ENCODE data around the gene PET100.

PET100 gene

GRCh38 chr19:7629347-7630054 lies at the start of gene PET100, which contains the start of gene XAB2:
Gene PET100 (plus strand): TSS chr19:7629793. CDS start chr19:7629834, 41 bp downstream.
Gene XAB2 (minus strand): TSS chr19:7629545. CDS start chr19:7629527, 18 bp downstream.
- H3K4me3 ChIP-seq (replicated peaks in 1 of 2; ENCODE audit: low read depth in 2 of 2, low read length in 2 of 2): peak within 1 kb of the TSS; percentile 76 to 100
- no peak for TF ChIP-seq CTCF (IDR thresholded peaks at IDR 0.05; ENCODE audit: low read depth, low read length)
- peak; percentile 99 for DNase-seq (ENCODE audit: low read depth in 2 of 2)

- no peak for TF ChIP-seq CTCF (IDR thresholded peaks at IDR 0.05; ENCODE audit: low read depth, low read length)
- H3K4me3 ChIP-seq (replicated peaks in 1 of 2; ENCODE audit: low read depth in 2 of 2, low read length in 2 of 2): no peak overlapping the region
- DNase-seq (ENCODE audit: low read depth in 2 of 2): no peak
Observed at GRCh38 chr19:7582446-7582845, 47.1 kb upstream of the PET100 start.

GRCh38 chr19:7589822-7590221 lies 39.8 kb upstream of the PET100 start:
- no peak for TF ChIP-seq CTCF (IDR thresholded peaks at IDR 0.05; ENCODE audit: low read depth, low read length)

GRCh38 chr19:7590256-7590655 lies 39.3 kb upstream of the PET100 start:
- H3K4me3 ChIP-seq (replicated peaks in 1 of 2; ENCODE audit: low read depth in 2 of 2, low read length in 2 of 2): no peak overlapping the region
- DNase-seq (ENCODE audit: low read depth in 2 of 2): no peak
- no peak for TF ChIP-seq CTCF (IDR thresholded peaks at IDR 0.05; ENCODE audit: low read depth, low read length)

More at GRCh38 chr19:7589822-7590221, 39.8 kb upstream of the PET100 start:
- no peak overlapping the region for H3K4me3 ChIP-seq (replicated peaks in 1 of 2; ENCODE audit: low read depth in 2 of 2, low read length in 2 of 2)
- no peak for DNase-seq (ENCODE audit: low read depth in 2 of 2)

- no peak for TF ChIP-seq CTCF (IDR thresholded peaks at IDR 0.05; ENCODE audit: low read depth, low read length)
- H3K4me3 ChIP-seq (replicated peaks in 1 of 2; ENCODE audit: low read depth in 2 of 2, low read length in 2 of 2): no peak within 1 kb of the TSS
- DNase-seq (ENCODE audit: low read depth in 2 of 2): no peak
Observed at GRCh38 chr19:7595466-7596133, 34.0 kb upstream of the PET100 start, which contains the start of gene CAMSAP3. Gene CAMSAP3 (plus strand): TSS chr19:7595863. CDS start chr19:7596003, 140 bp downstream.

- no peak for TF ChIP-seq CTCF (IDR thresholded peaks at IDR 0.05; ENCODE audit: low read depth, low read length)
- H3K4me3 ChIP-seq (replicated peaks in 1 of 2; ENCODE audit: low read depth in 2 of 2, low read length in 2 of 2): no peak overlapping the region
- DNase-seq (ENCODE audit: low read depth in 2 of 2): no peak
Observed at GRCh38 chr19:7596211-7596937, 33.2 kb upstream of the PET100 start.
